Ascending aorta (tissue), 2 donors: ENCODE measurements around the gene FGF22. TPM values are rescaled to one million over a fixed set of nuclear protein-coding genes. Genes with fewer than 3 reads are reported as not detected.
A peak's percentile ranks its signal among the peaks of the same experiment; 100 is the strongest.

Experiments used
- DNase-seq, 2 donors: peaks; one replicate each; pipeline ENCODE4 v3.0.0-alpha.2; 2019; ENCODE audit warnings: low spot score in 2 of 2
- H3K27ac ChIP-seq, 2 donors: fragments of 200-600 bp; sonication (generic); one replicate each; pipeline ENCODE4 v1.5.1; 2016 to 2017; ENCODE audit warnings: mild to moderate bottlenecking in 1 of 2
- H3K27me3 ChIP-seq: fragments of 200-600 bp; sonication (generic); one replicate; pipeline ENCODE4 v1.5.1; 2017
- H3K36me3 ChIP-seq, 2 donors: fragments of 200-600 bp; sonication (generic); one replicate each; pipeline ENCODE4 v1.5.1; 2016
- H3K4me1 ChIP-seq, 2 donors: fragments of 200-600 bp; sonication (generic); one replicate each; pipeline ENCODE4 v1.5.1; 2016 to 2017; ENCODE audit warnings: mild to moderate bottlenecking in 1 of 2
- H3K4me3 ChIP-seq, 2 donors: fragments of 200-600 bp; sonication (generic); one replicate each; pipeline ENCODE4 v1.5.1; 2016 to 2017; ENCODE audit warnings: mild to moderate bottlenecking in 1 of 2
- H3K9me3 ChIP-seq, 2 donors: fragments of 200-600 bp; sonication (generic); one replicate each; pipeline ENCODE4 v1.5.1; 2016
- CTCF ChIP-seq, 3 experiments: fragments of 200-600 bp in 2 of 3; fragments of 450-650 bp in 1 of 3; sonication (generic) in 2 of 3; IDR thresholded peaks; one replicate each; pipeline ENCODE4 v1.5.1; 2016 to 2019; ENCODE audit warnings: antibody characterized with exemption in 3 of 3, mild to moderate bottlenecking in 1 of 3, moderate library complexity in 1 of 3
- intact Hi-C: fragments of 100-400 bp; cut with DNase I; formaldehyde crosslinking; loops from one replicate; pipeline ENCODE4 v1.15.1; 2023
- total RNA-seq: library from RNA; depleted of rRNA; stranded (reverse); fragments of >200 nt; gene quantifications from one replicate; pipeline ENCODE4 v1.1.0, GENCODE V29; 2016

Gene FGF22
- total RNA-seq, 1 donor from 2014 or later: not detected

GRCh38 chr19:656751-657559, 17.3 kb downstream of the FGF22 start:
- intact Hi-C loops: no loop called here
- peaks cover 10 to 19% of the 10 kb centered on the region in 2 donors for H3K4me1 ChIP-seq
- H3K4me3 ChIP-seq: no peak overlapping the region
- H3K27ac ChIP-seq: no peak overlapping the region
- no peaks in the 10 kb centered on the region for H3K27me3 ChIP-seq
- no peaks in the 10 kb centered on the region for H3K9me3 ChIP-seq
- peaks cover 20 to 28% of the 10 kb centered on the region in 2 donors for H3K36me3 ChIP-seq
- no peak for DNase-seq
- TF ChIP-seq CTCF (IDR thresholded peaks at IDR 0.05): no peak

GRCh38 chr19:657611-658010, 17.9 kb downstream of the FGF22 start:
- no peaks in the 10 kb centered on the region for H3K9me3 ChIP-seq
- H3K36me3 ChIP-seq: peaks cover 13 to 21% of the 10 kb centered on the region in 2 donors
- no peak for TF ChIP-seq CTCF (IDR thresholded peaks at IDR 0.05)
- peaks cover 11 to 22% of the 10 kb centered on the region in 2 donors for H3K4me1 ChIP-seq
- no peak overlapping the region for H3K27ac ChIP-seq
- intact Hi-C loops: no loop called here
- no peak for DNase-seq
- no peaks in the 10 kb centered on the region for H3K27me3 ChIP-seq
- no peak overlapping the region for H3K4me3 ChIP-seq

- Histone ChIP-seq H3K9me3 (no peaks in the 10 kb centered on the region), H3K27ac (no peak overlapping the region), H3K27me3 (no peaks in the 10 kb centered on the region), H3K36me3 (peaks cover 8 to 15% of the 10 kb centered on the region in 2 donors), H3K4me1 (peaks cover 11 to 22% of the 10 kb centered on the region in 2 donors), H3K4me3 (no peak overlapping the region)
- intact Hi-C loops: no loop called here
- no peak for DNase-seq
- TF ChIP-seq CTCF (IDR thresholded peaks at IDR 0.05): no peak
Measured at GRCh38 chr19:658059-658839, 18.6 kb downstream of the FGF22 start.

- intact Hi-C loops: no loop called here
- no peak for DNase-seq
- TF ChIP-seq CTCF (IDR thresholded peaks at IDR 0.05): no peak
- peak overlapping the region in 1 of 2 donors; percentile 12 for H3K27ac ChIP-seq
- H3K36me3 ChIP-seq: peaks cover 1 to 6% of the 10 kb centered on the region in 2 donors
- H3K27me3 ChIP-seq: no peaks in the 10 kb centered on the region
- H3K4me3 ChIP-seq: no peak overlapping the region
- no peaks in the 10 kb centered on the region for H3K9me3 ChIP-seq
- peaks cover 16 to 29% of the 10 kb centered on the region in 2 donors for H3K4me1 ChIP-seq
Measured at GRCh38 chr19:658916-659839, 19.5 kb downstream of the FGF22 start.

GRCh38 chr19:660793-661426, 21.2 kb downstream of the FGF22 start:
- Histone ChIP-seq H3K27ac (peak overlapping the region; percentile 52 to 71), H3K36me3 (no peaks in the 10 kb centered on the region), H3K9me3 (no peaks in the 10 kb centered on the region), H3K4me1 (peaks cover 16 to 36% of the 10 kb centered on the region in 2 donors), H3K4me3 (peak overlapping the region; percentile 88 to 99), H3K27me3 (no peaks in the 10 kb centered on the region)
- intact Hi-C loops: no loop called here
- DNase-seq: no peak
- TF ChIP-seq CTCF (IDR thresholded peaks at IDR 0.05): no peak
